Right lobe of liver (tissue), 4 donors: ENCODE results near the gene AHCYL2.

Experiments
- POLR2A ChIP-seq: fragments of 450-650 bp; IDR thresholded peaks from one replicate; pipeline ENCODE4 v1.6.1; 2017; ENCODE audit warnings: antibody characterized with exemption, mild to moderate bottlenecking
- TF ChIP-seq, protein P1 (sequence below), 4 donors: fragments of 200-600 bp in 3 of 4; fragments of 450-650 bp in 1 of 4; IDR thresholded peaks; one replicate each; pipeline versions ENCODE4 v1.5.1 to v1.8.0; 2016 to 2022; ENCODE audit warnings: antibody characterized with exemption in 4 of 4, mild to moderate bottlenecking in 2 of 4
- donor health status: DM: no; HTN: no; CAD: no.
- donor health status: DM: no; HTN: no; CAD: no.
- donor health status: DM: no; HTN: yes; CAD: no.

DNA sequence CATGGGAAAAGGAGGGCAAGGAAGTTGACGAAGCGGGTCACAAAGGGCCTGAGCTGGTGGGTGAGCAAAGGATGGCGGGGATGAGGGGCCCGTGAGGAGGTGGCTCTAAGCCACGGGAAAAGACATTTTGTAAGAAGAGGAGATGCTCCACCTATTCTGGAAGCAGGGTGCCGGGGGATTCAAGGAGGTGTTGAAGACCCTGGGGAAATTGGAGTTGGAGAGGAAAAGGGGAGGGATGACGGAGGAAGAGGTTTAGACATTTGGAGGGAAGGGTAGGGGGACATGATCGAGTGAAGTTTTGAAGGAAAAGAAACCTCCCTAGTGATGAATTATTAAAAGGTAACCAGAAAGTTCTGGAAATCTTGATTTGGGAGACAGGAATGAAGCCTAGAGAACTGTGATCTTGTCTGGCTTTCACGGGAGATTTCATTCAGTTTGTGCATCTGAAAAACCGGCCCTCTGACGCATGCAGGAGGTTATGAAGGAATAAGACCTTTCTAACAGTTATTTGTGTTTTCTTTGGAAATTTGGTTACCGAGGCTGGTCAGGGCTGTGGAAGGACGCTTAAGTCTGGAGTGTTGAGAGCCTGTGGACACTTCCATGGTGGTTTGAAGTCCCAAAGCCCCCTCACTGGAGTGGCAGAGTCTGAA is 35.0 kb upstream of the AHCYL2 start:
- no peak for TF ChIP-seq POLR2A
- TF ChIP-seq, protein P1, sequence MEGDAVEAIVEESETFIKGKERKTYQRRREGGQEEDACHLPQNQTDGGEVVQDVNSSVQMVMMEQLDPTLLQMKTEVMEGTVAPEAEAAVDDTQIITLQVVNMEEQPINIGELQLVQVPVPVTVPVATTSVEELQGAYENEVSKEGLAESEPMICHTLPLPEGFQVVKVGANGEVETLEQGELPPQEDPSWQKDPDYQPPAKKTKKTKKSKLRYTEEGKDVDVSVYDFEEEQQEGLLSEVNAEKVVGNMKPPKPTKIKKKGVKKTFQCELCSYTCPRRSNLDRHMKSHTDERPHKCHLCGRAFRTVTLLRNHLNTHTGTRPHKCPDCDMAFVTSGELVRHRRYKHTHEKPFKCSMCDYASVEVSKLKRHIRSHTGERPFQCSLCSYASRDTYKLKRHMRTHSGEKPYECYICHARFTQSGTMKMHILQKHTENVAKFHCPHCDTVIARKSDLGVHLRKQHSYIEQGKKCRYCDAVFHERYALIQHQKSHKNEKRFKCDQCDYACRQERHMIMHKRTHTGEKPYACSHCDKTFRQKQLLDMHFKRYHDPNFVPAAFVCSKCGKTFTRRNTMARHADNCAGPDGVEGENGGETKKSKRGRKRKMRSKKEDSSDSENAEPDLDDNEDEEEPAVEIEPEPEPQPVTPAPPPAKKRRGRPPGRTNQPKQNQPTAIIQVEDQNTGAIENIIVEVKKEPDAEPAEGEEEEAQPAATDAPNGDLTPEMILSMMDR (IDR thresholded peaks at IDR 0.05) = no peak
